Stimulated activated CD8-positive, alpha-beta memory T cell treated with anti-CD3 and anti-CD28 coated beads, Interleukin-15, amount 100 ng/mL, for 24 hours (primary cell): ENCODE results near the gene NFS1.
"Not testable (repeated sequence)": the region's sequence is repeated elsewhere in the genome, so short reads cannot be mapped to it uniquely, and the experiment has no call there.

ENCODE experiments used
- DNase-seq: peaks from one replicate; pipeline ENCODE4 v3.0.0-alpha.2; 2020; ENCODE audit warnings: low read depth

NFS1 gene

DNA sequence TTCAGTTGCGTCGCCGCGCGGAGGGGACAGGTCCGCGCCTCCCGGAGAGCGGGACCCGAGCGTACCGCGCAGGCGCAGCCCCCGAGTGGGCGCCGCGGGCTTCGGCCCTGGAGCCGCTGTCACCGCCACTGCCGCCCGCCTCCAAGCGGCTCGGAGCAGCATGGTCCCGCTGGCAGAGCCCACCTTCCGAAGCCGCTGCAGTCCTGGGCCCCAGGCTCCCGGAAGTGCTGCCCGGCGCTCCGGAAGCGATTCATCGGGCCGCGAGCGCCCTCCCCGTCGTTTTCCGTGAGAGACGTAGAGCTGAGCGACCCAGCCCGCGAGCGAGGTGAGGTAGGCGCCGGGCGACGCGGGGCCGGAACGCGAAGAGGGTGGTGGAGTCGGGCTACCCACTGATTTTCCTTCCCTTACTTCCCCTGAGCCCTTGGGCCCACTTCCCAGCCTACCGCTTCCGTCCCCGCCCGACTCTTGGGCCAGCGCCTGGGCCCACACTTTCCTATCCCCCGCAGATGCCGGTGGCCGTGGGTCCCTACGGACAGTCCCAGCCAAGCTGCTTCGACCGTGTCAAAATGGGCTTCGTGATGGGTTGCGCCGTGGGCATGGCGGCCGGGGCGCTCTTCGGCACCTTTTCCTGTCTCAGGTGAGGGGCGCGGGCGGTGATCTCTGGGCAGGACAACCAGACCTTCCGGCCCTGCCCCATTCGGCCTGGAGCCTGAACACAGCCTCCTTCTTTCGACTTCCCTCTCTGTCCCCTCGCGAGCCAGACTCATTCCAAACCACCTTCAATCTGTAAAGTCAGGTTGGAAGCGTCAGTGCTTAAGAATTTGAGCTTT lies at the start of gene NFS1, which contains the start of gene ROMO1:
Gene NFS1 (minus strand): TSS at position 226 of the 830 bp plus-strand sequence. CDS start 64 bp downstream, at position 162.
Gene ROMO1 (plus strand): TSS at position 279 of the 830 bp plus-strand sequence. CDS start 228 bp downstream, at position 507.
- peak; percentile 71 for DNase-seq

DNA sequence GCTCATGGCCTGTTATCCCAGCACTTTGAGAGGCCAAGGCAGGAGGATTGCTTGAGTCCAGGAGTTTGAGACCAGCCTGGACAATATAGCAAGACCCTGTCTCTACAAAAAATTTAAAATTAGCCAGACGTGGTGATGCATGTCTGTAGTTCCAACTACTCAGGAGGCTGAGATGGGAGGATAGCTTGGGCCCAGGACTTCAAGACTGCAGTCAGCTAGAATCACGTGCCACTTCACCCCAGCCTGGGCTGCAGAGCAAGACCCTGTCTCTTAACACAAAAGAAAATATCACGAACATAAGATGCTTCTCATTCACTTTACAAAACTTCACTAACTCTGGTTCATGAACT lies 45.3 kb upstream of the NFS1 start:
- not testable (repeated sequence) for DNase-seq

DNA sequence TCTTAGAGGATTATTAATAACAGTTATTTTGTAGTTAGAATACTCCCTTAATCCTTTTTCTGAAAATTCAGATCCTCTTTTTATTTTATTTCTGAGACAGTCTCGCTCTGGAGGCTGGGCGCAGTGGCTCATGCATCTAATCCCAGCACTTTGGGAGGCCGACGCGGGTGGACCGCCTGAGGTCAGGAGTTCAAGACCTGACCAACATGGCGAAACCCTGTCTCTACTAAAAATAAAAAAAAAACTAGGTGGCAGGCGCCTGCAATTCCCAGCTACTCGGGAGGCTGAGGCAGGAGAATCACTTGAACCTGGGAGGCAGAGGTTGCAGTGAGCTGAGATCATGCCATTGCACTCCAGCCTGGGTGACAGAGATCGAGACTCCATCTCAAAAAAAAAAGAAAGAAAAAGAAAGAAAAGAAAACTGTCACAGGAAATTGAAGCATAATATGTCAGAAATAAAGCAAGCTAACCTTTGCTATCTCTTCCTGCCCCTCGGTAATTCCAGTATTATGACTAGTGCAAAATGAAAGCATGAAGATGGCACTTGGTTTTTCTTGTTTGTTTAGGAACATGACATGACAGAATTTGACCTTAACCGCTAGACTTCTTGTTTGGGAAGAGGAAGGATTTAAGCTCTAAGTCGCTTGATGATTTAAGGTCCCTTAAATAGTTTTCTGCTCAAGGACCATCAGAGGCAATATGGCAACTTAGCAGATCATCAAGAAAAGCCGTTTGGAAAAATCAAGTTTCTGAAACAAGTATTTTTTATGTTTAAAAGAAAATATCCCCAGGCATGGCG lies 44.7 kb upstream of the NFS1 start:
- DNase-seq: no peak

DNA sequence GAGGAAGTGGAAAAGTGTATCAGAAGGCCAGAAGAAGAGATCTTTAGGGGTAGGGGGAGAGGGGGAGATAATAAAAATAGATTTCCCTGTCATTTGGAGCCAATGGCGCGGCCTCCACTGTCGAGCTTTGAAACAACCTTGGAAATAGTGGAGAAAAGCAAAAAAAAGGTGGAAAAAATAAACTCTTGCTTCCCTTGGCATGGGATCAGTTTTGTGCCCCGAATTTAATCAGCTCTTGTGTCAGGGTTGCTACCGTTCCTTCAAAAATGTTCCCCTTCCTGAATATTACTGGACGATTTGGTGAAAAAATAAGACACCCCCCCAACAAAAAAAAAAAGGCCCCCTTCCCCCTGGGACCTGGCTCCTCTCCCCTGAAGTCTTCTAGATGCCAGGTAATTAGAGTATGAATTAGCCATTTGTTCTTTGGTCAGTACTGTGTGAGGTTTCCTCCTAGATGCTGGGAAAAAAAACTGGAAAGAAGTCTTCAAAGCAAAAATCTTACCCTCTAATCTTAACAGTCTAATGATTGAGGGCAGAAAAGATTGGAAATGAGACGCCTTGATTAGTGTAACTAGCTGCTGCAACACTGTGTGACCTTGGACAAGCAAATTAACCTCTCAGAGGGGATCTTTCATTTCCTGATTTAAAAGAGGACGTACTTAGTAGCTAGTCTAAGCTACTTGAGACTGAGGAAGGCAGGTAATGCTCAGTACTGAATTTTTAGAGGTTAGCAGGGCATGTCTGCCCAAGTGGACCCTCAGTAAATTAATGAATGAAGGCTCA lies 43.8 kb upstream of the NFS1 start:
- DNase-seq: no peak

DNA sequence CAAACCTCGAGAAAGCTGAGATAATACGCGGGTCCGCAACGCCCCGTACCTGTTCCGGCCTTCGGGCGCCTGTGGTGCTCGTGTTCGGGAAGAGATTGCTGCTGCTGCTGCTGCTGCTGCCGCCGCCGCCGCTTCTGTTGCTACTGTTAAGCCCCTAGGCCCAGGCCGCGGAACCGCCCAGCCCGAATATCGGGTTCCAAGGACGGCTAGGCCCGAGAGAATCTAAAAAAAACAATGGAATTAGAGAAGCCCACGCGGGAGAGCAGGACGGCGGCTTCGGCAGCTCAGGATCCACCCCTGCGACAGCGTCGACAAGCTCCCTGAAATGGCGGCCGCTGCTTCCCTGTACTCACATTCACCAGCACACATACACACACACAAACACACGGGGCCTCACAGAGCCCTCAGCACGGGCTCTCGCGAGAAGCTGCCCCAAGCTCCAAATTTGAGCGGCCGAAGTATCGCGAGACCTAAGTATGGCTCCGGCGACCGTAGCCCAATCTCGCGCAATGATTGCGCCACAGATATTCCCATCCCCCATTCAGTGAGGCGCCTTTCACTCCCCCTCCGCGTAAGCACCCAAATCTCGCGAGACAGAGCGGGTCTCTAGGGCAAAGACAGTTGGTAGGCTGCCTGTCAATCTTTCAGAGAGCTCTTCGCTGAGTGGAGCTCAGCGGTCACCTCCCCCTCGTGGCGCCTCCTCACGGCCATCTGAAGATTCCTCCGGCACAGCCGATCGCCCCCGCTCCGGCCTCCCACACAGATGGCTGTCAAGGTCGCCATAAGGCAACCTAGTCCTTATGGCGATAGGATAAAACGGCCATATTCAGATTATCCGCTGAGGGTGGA lies 43.0 kb upstream of the NFS1 start, which contains the start of gene RBM39:
Gene RBM39 (minus strand): TSS at position 369 of the 849 bp plus-strand sequence. CDS start 1,386 bp downstream, outside the sequence.
- peak; percentile 92 for DNase-seq

DNA sequence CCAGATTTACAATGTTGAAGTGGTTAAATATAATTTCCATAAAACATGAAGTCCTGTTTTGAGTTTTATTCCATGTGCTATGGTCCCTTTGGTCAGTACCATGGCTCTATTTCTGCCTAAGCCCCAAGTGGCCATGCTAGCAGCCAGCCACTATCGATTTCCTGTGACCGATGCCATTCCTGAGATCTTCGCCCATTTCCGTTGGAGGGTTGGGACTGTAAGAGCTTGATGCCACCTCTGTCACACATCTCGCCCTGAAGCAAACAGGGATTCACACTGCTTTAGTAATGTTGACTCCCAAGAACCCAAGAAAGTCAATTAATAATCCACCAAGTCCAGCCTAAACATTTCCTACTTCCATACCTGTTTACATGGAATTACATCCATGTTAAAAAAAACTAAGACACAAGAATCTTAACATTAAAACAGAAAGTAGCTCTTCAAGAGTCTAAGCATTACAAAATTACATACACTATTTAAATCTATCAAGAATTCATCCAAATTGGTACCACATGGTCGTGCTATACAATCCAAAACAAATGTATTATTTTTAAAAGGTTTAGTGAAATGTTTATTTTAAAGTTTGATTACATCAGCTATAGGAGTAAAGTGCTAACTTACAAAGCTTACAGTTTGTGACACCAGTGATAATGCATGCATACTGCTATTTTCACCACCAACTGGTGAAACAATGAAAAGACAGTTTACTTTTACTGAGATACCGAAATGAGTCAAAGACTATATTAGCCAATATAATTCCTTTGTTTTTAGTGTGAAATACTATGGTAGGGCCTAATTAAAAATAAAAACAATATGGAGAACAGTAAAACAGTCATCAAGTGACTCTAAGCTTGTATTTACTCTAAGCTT lies 40.4 kb upstream of the NFS1 start:
- no peak for DNase-seq

DNA sequence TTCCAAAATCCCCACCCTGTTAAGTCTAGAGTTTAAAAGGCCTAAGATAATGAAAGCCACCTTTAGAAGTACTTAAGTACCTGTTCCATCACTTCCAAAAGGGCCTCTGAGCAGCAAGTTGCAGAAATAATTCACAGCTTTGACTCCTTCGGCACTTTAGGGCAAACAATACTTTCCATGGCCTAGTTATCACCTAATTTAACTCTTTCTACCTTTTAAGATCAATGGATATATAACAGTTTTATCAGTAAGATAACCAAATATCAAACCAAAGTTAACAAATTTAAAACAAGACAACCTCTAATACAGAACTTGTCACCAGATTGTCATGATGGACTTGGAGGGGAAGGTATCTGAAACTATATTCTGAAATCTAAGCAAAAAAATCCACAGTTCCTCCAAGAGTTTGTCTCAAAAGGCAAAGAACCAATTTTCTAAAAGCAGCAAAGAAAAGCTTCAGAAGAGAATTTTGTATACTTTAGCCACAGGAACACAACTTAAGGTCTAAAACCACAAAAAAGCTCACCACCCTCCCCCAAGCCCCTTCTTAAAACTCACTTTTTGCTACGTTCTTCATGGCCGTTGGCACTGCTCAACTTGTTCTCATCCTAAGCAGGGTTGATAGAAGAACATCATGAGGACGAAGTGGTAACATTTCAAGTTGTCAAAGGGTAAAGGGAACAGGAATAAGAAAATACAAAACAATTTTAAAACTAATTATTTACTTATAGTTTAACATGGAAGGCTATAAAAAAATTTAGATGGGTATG lies 39.4 kb upstream of the NFS1 start:
- DNase-seq: no peak

DNA sequence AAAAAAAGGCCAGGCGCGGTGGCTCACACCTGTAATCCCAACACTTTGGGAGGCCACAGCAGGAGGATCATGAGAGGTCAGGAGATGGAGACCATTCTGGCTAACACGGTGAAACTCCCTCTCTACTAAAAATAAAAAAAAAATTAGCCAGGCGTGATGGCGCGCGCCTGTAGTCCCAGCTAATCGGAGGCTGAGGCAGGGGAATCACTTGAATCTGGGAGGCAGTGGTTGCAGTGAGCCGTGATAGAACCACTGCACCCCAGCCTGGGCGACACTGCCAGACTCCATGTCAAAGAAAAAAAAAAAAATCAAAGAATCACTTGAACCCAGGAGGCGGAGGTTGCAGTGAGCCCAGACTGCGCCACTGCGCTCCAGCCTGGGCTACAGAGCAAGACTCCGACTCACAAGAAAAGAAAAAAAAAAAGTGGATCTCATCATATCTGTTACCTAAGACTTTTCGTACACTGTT lies 38.7 kb upstream of the NFS1 start:
- DNase-seq: no peak

DNA sequence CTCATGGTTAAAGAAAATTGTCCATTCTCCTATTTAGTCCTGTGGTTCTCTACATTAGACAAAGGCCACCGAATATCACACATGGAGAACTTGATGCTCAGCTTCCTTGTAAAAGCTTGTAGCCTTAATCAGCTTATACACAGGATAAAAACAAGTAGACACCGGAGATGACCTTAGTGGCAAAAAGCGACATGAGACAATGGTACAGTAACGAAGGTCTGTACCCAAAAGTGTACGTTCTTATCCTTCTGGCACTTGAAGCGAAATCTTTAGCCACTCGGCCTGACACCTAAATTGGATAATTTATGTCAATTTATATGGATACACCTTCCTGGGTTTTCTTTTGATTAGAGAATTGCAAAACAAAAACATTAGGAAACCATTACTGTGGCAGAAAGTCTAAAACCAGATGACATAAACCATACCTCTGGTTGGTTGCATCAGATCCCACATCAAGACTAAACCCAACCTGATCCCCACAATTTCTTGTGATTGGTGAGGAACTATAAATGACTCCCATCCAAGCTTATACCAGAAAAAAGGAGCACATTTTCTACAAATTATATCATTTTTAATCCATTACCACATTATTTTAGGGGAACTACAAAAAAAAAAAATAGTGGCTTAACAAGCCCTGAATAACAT lies 36.8 kb upstream of the NFS1 start:
- DNase-seq: no peak

DNA sequence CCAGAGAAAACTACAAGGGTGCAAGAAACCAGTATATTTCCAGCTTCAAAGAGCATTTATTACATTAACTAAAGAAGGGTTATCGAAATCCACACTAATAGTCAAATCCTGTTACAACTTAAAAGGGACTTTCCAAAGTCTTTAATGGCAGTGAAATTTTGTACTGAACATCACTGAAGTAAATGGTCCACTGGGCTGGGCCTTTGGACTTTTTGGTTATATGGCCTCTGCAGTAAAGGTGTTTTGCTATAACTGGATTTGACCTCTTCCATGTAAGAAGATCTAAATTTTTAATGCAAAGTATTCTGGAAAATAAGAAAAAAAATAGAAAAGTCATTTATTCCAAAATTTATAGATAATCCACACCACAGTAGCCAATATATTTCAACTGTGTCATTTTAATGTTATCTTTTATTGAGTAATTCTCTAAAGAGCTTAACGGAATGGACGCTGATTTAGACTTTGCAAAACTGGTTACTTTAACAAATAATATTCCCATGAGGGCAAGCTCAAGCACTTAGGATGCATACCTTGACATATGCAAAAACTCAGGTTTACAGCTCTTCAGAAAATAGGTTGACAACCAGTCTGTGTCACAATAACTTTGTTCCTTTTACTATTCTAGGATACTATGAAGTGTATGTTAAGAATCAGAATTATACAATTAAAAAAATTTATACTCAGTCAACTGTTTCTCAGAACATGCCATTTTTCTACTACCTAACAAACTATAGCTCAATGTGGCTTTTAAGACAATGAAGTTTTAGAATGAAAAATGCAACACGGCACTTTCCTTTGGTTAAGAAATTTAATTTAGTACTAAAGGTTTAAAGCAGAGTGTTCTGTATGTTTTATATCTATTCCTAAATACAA lies 35.9 kb upstream of the NFS1 start:
- DNase-seq: no peak

DNA sequence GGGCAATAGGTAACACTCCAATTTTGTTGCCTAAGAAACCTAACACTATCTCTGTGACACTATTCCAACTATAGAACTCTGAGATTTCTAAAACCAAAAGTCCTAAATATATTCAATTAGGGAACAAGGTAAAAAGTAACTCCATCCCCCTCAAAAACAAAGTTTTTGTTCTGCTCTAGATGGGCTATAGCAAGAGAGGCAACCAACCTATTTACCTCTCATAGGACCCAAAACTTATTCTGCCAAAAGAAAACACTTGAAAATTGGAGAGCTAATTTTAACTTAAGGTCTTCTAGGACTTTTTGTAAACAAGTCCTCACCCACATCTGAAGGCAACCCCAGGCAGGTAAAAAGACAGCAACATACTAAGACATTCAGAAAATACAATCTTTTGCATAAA lies 35.2 kb upstream of the NFS1 start:
- DNase-seq: no peak

DNA sequence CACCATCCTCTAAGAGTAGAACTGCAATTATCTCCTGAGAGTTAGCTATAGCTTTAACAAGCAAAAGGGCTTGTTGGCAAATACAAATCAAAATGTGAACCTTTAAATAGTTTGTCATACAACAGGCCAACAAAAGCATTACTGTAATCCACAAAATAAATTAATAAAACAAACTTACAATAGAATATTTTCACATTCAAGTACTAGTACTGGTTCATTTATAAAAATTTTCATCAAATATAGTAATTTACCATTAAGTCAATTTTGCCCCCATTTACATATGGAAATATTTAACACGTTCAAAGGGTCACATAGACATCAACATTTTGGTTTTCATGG lies 33.5 kb upstream of the NFS1 start:
- no peak for DNase-seq

DNA sequence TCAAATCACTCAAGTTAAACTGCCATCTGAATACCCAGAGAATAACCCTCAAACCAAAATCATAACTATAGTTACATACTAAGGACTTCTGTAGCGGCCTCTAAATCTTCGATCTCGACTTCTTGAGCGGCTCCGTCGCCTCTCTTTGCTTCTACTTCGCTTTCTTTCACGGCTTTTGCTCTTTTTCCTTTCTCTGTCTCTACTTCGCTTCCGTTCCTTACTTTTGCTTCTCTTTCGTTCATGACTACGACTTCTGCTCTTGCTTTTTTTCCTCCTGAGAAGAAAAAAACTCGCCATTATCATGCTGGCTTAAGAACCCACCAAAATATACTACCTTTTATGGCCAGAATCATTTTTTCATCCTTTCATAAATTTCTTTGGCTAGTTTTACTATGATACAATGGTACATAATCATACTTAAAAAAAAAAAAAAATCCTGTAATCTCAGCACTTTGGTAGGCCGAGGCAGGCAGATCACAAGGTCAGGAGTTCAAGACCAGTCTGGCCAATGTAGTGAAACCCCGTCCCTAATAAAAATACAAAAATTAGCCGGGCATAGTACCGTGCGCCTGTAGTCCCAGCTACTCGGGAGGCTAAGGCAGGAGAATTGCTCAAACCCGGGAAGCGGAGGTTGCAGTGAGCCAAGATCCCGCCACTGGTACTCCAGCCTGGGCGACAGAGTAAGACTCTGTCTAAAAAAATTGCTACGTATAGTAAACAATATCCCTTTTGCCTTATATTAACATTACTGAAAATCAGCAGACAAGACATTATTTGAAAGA lies 32.9 kb upstream of the NFS1 start:
- DNase-seq: no peak

DNA sequence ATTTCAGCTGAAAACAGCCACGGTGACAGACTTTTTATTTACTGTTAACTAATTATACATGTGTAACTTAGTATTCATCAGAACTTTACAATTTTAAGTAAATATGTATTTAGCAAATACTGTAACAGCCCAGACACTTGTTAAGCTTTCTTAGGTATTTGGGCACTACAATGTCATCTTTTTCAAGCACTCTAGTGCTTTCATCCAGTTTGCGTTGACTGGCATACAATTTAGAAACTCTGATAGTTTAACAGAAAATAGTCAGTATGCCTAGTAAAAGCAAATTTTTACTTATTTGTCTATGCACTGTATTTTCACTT lies 32.3 kb upstream of the NFS1 start:
- no peak for DNase-seq

DNA sequence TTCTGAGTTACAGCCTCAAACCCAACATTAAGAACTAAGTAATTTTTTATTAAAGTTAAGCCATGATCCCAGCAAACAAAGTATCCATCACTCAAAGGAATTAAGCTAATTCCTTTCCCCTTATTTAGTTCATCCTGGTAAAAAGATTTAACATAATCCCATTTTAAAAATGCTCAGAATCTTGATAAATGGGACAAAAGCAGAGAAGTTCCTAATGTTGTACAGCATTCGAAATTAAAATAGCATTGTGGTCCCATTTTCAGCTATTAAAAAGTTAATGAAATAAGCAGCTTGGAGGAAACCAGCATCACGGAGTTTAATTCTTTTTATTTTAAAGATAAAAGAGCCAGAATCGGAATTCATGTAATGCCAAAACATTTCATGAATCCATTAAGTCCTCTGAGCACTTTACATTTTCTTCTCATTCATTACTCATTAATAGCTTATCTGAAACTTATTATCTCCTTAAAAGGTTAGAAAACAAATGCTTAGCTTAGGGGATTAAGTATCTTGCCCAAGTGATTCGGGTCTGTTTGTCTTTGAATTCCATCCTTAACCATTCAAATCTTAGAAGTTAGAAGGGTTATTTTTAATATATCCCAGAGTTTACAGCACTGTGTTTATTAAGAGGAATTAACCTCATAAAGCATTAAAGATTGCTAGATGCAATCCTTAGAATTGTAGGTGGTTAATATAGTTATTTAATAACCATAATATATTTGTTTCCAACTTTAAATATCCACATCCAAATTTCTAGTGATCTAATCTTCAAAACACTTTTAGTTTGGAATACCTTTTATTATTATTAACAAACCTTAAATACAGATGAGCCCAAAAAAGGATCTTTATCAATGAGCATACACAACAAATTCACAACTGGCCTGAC lies 31.7 kb upstream of the NFS1 start:
- DNase-seq: no peak

DNA sequence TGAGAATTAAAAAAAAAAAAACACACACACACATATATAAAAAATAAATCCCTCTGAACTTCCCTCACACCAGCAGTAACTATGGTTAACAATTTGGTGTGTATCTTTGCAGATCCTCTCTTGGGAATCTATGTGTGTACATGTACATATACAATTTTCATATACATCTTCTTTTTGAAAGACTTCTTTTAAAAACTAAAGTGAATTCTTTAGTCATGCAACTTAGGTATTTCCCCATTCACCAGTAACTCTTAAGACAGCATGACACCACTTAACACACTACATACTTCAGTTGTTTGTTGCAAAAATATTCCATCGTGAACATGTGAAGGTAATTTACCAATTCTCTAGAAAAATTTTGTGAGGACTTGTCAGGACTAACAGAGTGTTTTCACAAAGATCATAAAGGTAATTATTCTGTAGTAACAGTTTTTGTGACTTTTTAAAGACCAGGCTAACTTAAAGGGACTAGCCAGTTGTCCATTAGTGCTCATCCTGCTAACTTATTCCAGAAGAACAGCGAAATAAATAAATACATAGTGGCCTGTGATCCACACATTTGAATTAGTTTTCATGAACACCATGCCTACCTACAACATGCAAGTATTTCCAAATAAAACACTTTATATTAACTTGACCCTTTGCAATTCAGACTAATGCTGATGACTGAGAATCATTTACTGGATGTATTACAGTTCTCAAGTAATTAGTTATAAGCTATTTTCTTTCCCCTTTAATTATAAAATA lies 30.9 kb upstream of the NFS1 start:
- DNase-seq: no peak
